Effector memory CD8-positive, alpha-beta T cell (primary cell): ENCODE measurements around the gene VPS33A.
"Not testable (repeated sequence)": the region's sequence is repeated elsewhere in the genome, so short reads cannot be mapped to it uniquely, and the experiment has no call there.

ENCODE experiments used
- ATAC-seq: fragments of 150-1000 bp; cut with Tn5 transposase; replicated peaks from 2 replicates; pipeline ENCODE4 v1.10.0; 2021; ENCODE audit warnings: mild to moderate bottlenecking, moderate library complexity
- DNase-seq, 3 experiments: peaks; one replicate each; pipeline ENCODE4 v3.0.0; 2021
- H3K27ac Mint-ChIP-seq, 2 donors: one replicate each; pipeline ENCODE4 v1.8.0; 2022; ENCODE audit warnings: mild to moderate bottlenecking in 2 of 2, mixed read lengths in 2 of 2, moderate library complexity in 2 of 2
- H3K27me3 Mint-ChIP-seq, 2 donors: one replicate each; pipeline ENCODE4 v1.8.0; 2022; ENCODE audit warnings: mixed read lengths in 2 of 2
- H3K36me3 Mint-ChIP-seq: one replicate; pipeline ENCODE4 v1.8.0; 2022; ENCODE audit warnings: mild to moderate bottlenecking, moderate library complexity, mixed read lengths; ENCODE audit not compliant: insufficient read depth
- H3K4me1 Mint-ChIP-seq, 2 donors: one replicate each; pipeline ENCODE4 v1.8.0; 2022; ENCODE audit warnings: low read depth in 2 of 2, mixed read lengths in 2 of 2
- H3K4me3 Mint-ChIP-seq, 2 donors: one replicate each; pipeline ENCODE4 v1.8.0; 2022; ENCODE audit warnings: mild to moderate bottlenecking in 2 of 2, mixed read lengths in 2 of 2, moderate library complexity in 2 of 2
- H3K9me3 Mint-ChIP-seq, 2 donors: one replicate each; pipeline ENCODE4 v1.8.0; 2022; ENCODE audit warnings: mixed read lengths in 2 of 2

Gene VPS33A

GRCh38 chr12:122206976-122207375, 59.3 kb downstream of the VPS33A start:
- DNase-seq (no peak), ATAC-seq (no peak)
- Mint-ChIP-seq H3K4me3 (peak overlapping the region in 1 of 2 donors; percentile 40), H3K36me3 (peaks cover 69% of the 10 kb centered on the region), H3K9me3 (no peaks in the 10 kb centered on the region), H3K27me3 (peaks cover 0 to 8% of the 10 kb centered on the region in 2 donors), H3K4me1 (peaks cover 9 to 12% of the 10 kb centered on the region in 2 donors), H3K27ac (peak overlapping the region in 1 of 2 donors; percentile 30)

GRCh38 chr12:122206111-122206881, 60.0 kb downstream of the VPS33A start:
- peaks cover 9 to 12% of the 10 kb centered on the region in 2 donors for H3K4me1 Mint-ChIP-seq
- peaks cover 0 to 8% of the 10 kb centered on the region in 2 donors for H3K27me3 Mint-ChIP-seq
- H3K36me3 Mint-ChIP-seq: peaks cover 63% of the 10 kb centered on the region
- ATAC-seq (no peak), DNase-seq (no peak)
- H3K9me3 Mint-ChIP-seq: no peaks in the 10 kb centered on the region
- H3K27ac Mint-ChIP-seq: peak overlapping the region in 1 of 2 donors; percentile 30
- H3K4me3 Mint-ChIP-seq: peak overlapping the region in 1 of 2 donors; percentile 40

- DNase-seq: no peak
- Mint-ChIP-seq H3K36me3 (peaks cover 53% of the 10 kb centered on the region), H3K27ac (peak overlapping the region in 1 of 2 donors; percentile 30), H3K27me3 (peaks cover 2 to 11% of the 10 kb centered on the region in 2 donors), H3K9me3 (no peaks in the 10 kb centered on the region), H3K4me1 (peaks cover 9 to 12% of the 10 kb centered on the region in 2 donors), H3K4me3 (peak overlapping the region; percentile 69 to 71)
- ATAC-seq: no peak
Observed at GRCh38 chr12:122205053-122205925, 61.0 kb downstream of the VPS33A start.

DNA sequence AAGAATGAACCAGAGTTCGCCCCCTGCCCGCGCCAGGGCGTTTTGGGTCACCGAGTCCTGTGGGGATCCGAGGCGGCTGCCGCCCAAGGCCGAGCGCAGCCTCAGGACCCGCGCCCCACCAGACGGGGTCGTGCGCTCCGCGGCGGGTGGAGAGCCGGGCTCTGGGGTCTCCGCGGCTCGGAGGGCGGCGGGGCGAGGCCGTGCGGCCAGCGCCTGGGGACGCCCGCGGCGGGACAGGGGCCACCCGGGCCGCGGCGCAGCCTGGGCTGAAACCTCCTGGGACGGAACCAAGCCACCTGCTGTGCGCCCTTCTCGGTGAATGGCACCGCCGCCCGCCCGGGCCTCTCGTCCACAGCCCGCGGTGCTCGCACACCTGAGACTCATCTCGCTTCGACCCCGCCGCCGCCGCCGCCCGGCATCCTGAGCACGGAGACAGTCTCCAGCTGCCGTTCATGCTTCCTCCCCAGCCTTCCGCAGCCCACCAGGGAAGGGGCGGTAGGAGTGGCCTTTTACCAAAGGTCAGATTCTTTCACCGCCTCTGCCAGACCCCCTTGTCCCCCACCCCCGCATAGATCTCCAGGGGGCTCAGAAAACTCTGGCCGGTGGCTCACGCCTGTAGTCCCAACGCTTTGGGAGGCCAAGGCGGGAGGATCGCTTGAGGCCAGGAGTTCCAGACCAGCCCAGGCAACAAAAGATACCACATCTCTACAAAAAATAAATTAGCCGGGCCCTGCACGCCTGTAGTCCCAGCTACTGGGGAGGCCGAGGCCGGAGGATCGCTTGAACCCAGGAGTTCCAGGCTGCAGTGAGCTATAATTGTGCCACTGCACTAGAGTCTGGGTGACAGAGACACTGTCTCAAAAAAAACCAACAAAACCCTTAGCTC, 61.9 kb downstream of the VPS33A start:
- H3K4me3 Mint-ChIP-seq: peak overlapping the region; percentile 69 to 71
- ATAC-seq (peak; percentile 23), DNase-seq (no peak)
- no peaks in the 10 kb centered on the region for H3K9me3 Mint-ChIP-seq
- H3K4me1 Mint-ChIP-seq: peaks cover 9 to 12% of the 10 kb centered on the region in 2 donors
- H3K27ac Mint-ChIP-seq: peak overlapping the region; percentile 4 to 41
- peaks cover 44% of the 10 kb centered on the region for H3K36me3 Mint-ChIP-seq
- H3K27me3 Mint-ChIP-seq: peaks cover 10 to 17% of the 10 kb centered on the region in 2 donors

- Mint-ChIP-seq H3K27me3 (peaks cover 13 to 17% of the 10 kb centered on the region in 2 donors), H3K36me3 (peaks cover 36% of the 10 kb centered on the region), H3K9me3 (no peaks in the 10 kb centered on the region), H3K27ac (peak within 1 kb of the TSS; percentile 4 to 41), H3K4me1 (peaks cover 9 to 11% of the 10 kb centered on the region in 2 donors), H3K4me3 (peak within 1 kb of the TSS; percentile 79 to 82)
- peak; percentile 69 for ATAC-seq
- DNase-seq: peak; percentile 47 to 52 (median 51)
Observed at GRCh38 chr12:122203301-122204166, 62.8 kb downstream of the VPS33A start, which contains the start of gene B3GNT4. Gene B3GNT4, plus strand, starts transcription at chr12:122203709. Its CDS starts 910 bp downstream, at chr12:122204619.

- H3K4me3 Mint-ChIP-seq: peak overlapping the region; percentile 79 to 82
- not testable (repeated sequence) for DNase-seq, ATAC-seq, H3K9me3 Mint-ChIP-seq, H3K27ac Mint-ChIP-seq
- peaks cover 17 to 21% of the 10 kb centered on the region in 2 donors for H3K27me3 Mint-ChIP-seq
- peaks cover 9 to 11% of the 10 kb centered on the region in 2 donors for H3K4me1 Mint-ChIP-seq
- peaks cover 28% of the 10 kb centered on the region for H3K36me3 Mint-ChIP-seq
Observed at GRCh38 chr12:122202811-122203210, 63.5 kb downstream of the VPS33A start.

DNA sequence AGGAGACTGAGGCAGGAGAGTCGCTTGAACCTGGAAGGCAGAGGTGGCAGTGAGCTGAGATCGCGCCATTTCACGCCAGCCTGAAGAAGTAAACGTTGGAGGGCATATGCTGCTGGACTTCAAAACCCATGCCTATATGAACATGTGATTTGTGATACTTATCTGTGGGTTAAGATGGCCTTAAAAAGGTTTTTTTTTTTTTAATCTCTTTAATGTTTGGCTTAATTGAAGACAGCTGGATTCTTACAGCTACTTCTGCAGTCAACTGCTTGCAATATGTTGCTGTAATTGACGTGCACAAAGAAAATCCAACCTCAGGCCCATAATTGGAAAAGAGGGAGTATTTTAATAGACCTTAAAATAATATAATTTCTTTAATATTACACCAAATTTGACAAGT, 64.3 kb downstream of the VPS33A start:
- peaks cover 14 to 15% of the 10 kb centered on the region in 2 donors for H3K4me1 Mint-ChIP-seq
- H3K27me3 Mint-ChIP-seq: peaks cover 17 to 28% of the 10 kb centered on the region in 2 donors
- no peak overlapping the region for H3K4me3 Mint-ChIP-seq
- no peak for ATAC-seq
- no peaks in the 10 kb centered on the region for H3K9me3 Mint-ChIP-seq
- H3K27ac Mint-ChIP-seq: no peak overlapping the region
- no peak for DNase-seq
- peaks cover 23% of the 10 kb centered on the region for H3K36me3 Mint-ChIP-seq

DNA sequence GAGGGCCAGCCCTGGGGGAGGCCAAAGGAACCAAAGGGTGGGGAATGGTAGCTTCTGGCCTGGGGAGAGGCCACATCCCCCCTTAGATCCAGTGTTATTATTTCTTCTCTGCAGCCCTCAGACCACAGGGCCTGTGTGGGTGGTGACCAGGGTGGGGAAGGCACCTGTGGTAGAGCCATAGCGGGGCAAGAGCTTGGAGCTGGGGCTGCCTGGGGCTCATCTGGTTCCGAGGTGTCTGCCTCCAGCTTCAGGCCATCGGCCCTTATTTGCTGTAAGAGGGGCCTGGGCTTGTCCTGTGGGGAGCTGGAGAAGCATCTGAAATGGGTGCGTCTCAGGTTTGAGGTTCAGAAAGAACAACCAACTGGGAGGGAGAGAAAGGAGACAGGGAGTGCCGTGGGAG, 64.9 kb downstream of the VPS33A start:
- H3K36me3 Mint-ChIP-seq: peaks cover 17% of the 10 kb centered on the region
- no peak overlapping the region for H3K4me3 Mint-ChIP-seq
- peaks cover 17 to 29% of the 10 kb centered on the region in 2 donors for H3K27me3 Mint-ChIP-seq
- no peak for ATAC-seq
- no peaks in the 10 kb centered on the region for H3K9me3 Mint-ChIP-seq
- no peak for DNase-seq
- H3K27ac Mint-ChIP-seq: no peak overlapping the region
- peaks cover 14 to 15% of the 10 kb centered on the region in 2 donors for H3K4me1 Mint-ChIP-seq

DNA sequence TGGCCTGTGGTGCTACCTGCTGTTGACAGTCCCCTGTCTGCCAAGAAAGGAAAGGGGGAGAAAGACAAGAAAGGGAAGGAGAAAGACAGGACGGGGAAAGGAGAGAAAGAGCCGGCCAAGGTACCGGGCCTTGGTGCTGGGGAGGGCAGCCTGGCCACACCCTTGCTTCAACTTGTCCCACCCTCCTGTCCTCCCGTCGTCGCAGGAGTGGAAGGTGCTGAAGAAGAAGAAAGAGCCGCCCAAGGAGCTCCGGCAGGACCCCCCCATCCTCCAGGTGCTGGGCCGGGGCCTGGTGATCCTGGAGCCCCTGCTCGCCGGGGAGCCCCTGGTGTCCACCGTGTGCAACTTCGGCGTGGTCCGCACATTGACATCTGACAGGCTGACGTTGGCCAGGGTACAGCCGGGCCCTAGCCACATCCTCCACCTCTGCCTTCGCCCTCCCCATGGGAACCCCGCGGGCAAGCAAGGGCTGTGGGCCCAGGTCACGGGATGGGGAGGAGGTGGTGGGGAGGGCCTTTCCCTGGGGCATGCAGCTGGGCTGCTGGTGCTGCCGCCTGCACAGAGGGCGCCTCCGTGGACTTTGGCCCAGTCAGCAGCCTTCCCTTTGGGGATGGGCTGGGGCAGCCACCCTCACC, 65.6 kb downstream of the VPS33A start:
- H3K4me3 Mint-ChIP-seq: no peak overlapping the region
- H3K9me3 Mint-ChIP-seq: no peaks in the 10 kb centered on the region
- H3K4me1 Mint-ChIP-seq: peaks cover 14 to 15% of the 10 kb centered on the region in 2 donors
- peaks cover 17 to 29% of the 10 kb centered on the region in 2 donors for H3K27me3 Mint-ChIP-seq
- peaks cover 11% of the 10 kb centered on the region for H3K36me3 Mint-ChIP-seq
- no peak overlapping the region for H3K27ac Mint-ChIP-seq
- no peak for DNase-seq
- ATAC-seq: no peak

- H3K36me3 Mint-ChIP-seq: peaks cover 2% of the 10 kb centered on the region
- H3K9me3 Mint-ChIP-seq: no peaks in the 10 kb centered on the region
- H3K27ac Mint-ChIP-seq: no peak overlapping the region
- ATAC-seq: no peak
- H3K27me3 Mint-ChIP-seq: peaks cover 11 to 29% of the 10 kb centered on the region in 2 donors
- H3K4me1 Mint-ChIP-seq: peaks cover 8 to 10% of the 10 kb centered on the region in 2 donors
- no peak for DNase-seq
- no peak overlapping the region for H3K4me3 Mint-ChIP-seq
Observed at GRCh38 chr12:122199484-122200355, 66.6 kb downstream of the VPS33A start.

DNA sequence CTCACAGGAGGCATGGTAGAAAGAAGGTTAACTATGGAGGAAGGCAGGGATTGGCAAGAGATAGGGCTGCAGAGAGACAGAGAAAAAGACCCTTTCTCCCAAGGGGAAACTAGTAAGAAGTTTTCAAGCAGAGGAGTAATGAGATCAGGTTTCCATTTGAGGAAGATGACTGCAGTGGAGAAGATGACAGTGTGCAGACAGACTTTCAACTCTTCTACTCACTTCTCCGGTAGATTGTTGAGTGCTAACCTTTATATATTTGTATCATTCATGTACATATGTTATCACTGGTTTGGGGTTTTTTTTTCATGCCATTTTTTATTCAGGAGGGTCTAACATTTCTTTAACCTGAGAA, 68.7 kb downstream of the VPS33A start:
- DNase-seq: no peak
- ATAC-seq: no peak
- no peak overlapping the region for H3K27ac Mint-ChIP-seq
- H3K9me3 Mint-ChIP-seq: no peaks in the 10 kb centered on the region
- peak overlapping the region in 1 of 2 donors; percentile 30 for H3K4me3 Mint-ChIP-seq
- H3K27me3 Mint-ChIP-seq: peaks cover 9 to 33% of the 10 kb centered on the region in 2 donors
- peaks cover 1% of the 10 kb centered on the region for H3K36me3 Mint-ChIP-seq
- peaks cover 3 to 6% of the 10 kb centered on the region in 2 donors for H3K4me1 Mint-ChIP-seq
